HG03457 (cell line): Measurements from ENCODE around the gene CMTM4.
"Not testable (repeated sequence)": the region's sequence is repeated elsewhere in the genome, so short reads cannot be mapped to it uniquely, and the experiment has no call there.

ENCODE experiments used
- ATAC-seq: cut with Tn5 transposase; IDR thresholded peaks from one replicate; pipeline ENCODE4 v1.9.1; 2021; ENCODE audit warnings: moderate number of reproducible peaks; ENCODE audit not compliant: unreplicated experiment

The CMTM4 gene

DNA sequence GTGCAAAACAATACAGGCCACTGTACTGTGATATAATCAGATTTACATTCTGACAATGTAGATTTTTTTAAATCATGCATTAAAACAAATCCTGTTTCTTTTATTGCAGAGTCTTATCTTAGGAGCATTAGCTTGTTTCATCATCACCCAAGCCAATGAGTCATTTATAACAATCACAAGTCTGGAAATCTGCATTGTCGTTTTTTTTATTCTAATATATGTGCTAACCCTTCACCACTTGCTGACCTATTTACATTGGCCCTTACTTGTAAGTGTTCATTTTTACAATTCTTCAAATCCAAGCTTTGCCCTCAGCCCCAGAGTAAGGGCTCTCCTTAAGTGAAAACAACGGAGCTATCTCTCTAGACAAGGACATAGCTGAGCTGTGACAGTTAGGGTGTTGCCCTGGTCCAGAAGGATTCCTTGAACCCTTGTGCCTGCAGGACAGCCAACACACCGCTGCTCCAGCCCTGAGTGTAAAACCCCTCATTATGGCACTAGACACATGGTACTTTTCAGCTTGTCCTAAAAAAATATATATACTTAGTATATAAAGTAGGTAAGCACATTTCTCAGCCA, 126.6 kb downstream of the CMTM4 start:
- no peak for ATAC-seq

DNA sequence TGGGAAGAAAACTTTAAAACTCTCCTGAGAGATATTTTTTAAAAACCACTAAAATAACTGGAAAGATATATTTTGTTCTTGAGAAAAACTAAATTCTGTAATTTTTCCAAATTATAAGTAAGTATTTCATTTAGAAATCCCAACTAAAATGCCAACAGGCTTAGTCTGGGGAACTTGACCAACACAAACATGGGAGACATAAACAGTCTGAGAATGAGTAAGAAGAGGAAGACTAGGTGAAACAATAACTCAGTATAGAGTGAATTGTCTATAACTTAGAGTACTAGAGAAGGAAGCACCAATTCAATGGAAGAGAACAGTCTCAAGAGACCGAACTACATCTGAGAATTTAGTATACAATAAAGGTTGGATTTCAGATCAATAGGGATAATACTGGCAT, 127.4 kb downstream of the CMTM4 start:
- no peak for ATAC-seq

DNA sequence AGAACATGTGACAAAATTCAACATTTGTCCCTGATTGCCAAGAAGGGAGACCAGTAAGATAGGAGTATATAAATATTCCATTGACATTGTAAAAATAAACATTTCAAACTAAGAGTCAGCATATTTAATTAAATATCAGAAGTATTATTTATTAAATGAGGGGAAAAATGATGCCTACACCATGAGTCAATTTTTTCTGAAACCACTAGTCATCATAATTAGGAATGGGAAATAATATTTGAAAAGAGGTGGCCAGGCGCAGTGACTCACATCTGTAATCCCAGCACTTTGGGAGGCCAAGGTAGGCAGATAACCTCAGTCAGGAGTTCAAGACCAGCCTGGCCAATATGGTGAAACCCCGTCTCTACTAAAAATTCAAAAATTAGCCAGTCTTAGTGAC, 128.2 kb downstream of the CMTM4 start:
- ATAC-seq = no peak

DNA sequence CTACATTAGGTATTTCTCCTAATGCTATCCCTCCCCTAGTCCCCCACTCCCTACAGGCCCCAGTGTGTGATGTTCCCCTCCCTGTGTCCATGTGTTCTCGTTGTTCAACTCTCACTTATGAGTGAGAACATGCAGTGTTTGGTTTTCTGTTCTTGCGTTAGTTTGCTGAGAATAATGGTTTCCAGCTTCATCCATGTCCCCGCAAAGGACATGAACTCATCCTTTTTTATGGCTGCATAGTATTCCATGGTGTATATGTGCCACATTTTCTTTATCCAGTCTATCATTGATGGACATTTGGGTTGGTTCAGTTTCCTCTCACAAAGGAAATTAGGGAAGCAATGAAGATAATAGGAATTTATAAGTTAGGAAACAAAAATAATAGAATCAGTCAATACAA, 129.3 kb downstream of the CMTM4 start:
- ATAC-seq = not testable (repeated sequence)

DNA sequence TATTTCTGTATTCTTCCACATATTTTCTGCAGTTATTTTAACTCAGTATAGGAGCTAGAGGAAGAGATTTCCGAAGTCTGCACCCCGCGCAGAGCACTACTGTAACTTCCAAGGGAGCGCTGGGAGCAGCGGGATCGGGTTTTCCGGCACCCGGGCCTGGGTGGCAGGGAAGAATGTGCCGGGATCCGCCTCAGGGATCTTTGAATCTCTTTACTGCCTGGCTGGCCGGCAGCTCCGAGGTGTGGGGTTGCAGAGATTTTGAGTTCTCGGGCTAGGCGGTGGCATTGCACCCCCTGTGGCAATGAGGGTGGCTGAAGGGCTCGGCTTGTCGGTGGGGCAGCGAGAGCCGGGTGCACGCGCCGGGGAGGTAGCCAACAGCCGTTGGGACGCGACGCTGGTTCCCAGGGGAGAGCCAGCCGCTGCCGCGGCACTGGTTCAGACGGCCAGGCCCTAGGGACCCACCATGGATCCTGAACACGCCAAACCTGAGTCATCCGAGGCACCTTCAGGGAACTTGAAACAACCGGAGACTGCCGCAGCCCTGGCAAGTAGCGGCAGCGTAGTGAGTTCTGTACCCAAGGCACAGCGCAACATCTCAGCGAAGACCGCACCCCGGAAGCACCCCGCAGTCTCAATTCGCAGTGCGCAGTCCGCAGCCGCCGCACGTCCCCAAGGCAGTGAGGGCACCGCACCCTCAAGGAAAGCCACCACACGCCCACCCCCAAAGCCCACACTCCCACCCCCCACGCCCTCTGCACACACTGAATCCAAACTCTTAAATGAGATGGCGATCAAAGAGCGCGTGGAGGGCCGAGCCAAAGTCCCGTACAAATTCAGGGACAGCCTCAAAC, 130.3 kb downstream of the CMTM4 start, which contains the start of gene CMTM1:
Gene CMTM1, plus strand, starts transcription at position 389 of the 851 bp plus-strand sequence. Its CDS starts 75 bp downstream, at position 464.
- no peak for ATAC-seq
